B cell (primary cell): ENCODE measurements around the gene SP3. TPM values are rescaled to one million over a fixed set of nuclear protein-coding genes. Genes with fewer than 3 reads are reported as not detected.

ENCODE experiments used
- ATAC-seq: fragments of 200-7000 bp; cut with Tn5 transposase; one replicate; pipeline ENCODE4 v1.10.0; 2021; ENCODE audit warnings: low read depth, mild to moderate bottlenecking, moderate number of reproducible peaks, moderate library complexity
- CTCF ChIA-PET: fragments of 350-600 bp; sonication (Branson Sonifier 250); formaldehyde crosslinking; loops from one replicate; lab custom pipeline; 2021; ENCODE audit warnings: antibody characterized with exemption, inconsistent platforms; lab: Charles Lee
- POLR2A ChIA-PET: fragments of 350-600 bp; sonication (Branson Sonifier 250); formaldehyde crosslinking; loops from one replicate; lab custom pipeline; 2021; ENCODE audit warnings: antibody characterized with exemption; lab: Charles Lee
- DNase-seq: peaks from one replicate; pipeline ENCODE4 v3.0.0; 2013
- H2AFZ ChIP-seq: 2 replicates; pipeline ENCODE4 v1.6.1; 2012; ENCODE audit warnings: mild to moderate bottlenecking, low read depth, low read length; ENCODE audit not compliant: insufficient read depth, poor library complexity, severe bottlenecking
- H3K27ac ChIP-seq, 2 donors: 1 replicate in 1 of 2; 2 replicates in 1 of 2; pipeline ENCODE4 v1.5.1; 2012 to 2013; ENCODE audit warnings: low read length in 2 of 2, mild to moderate bottlenecking in 2 of 2, moderate library complexity in 1 of 2
- H3K27me3 ChIP-seq, 4 experiments: fragments of 200-600 bp in 1 of 4; sonication (generic) in 1 of 4; replicated peaks in 1 of 4; 1 replicate in 2 of 4; 2 replicates in 2 of 4; pipeline versions ENCODE4 v1.6.1 to v1.7.0; 2013 to 2016; ENCODE audit warnings: low read length in 3 of 4, mild to moderate bottlenecking in 2 of 4, mixed read lengths in 1 of 4, moderate library complexity in 1 of 4; ENCODE audit not compliant: insufficient read depth in 4 of 4, control insufficient read depth in 3 of 4; ENCODE audit errors: control extremely low read depth in 1 of 4
- H3K36me3 ChIP-seq, 2 experiments: replicated peaks in 1 of 2; 1 replicate in 1 of 2; 2 replicates in 1 of 2; pipeline versions ENCODE4 v1.6.1 to v1.7.1; 2013; ENCODE audit warnings: low read length in 1 of 2; ENCODE audit not compliant: insufficient read depth in 2 of 2, control insufficient read depth in 1 of 2; ENCODE audit errors: control extremely low read depth in 1 of 2, extremely low read depth in 1 of 2
- H3K4me1 ChIP-seq, 2 donors: fragments of 200-600 bp in 1 of 2; sonication (generic) in 1 of 2; 1 replicate in 1 of 2; 2 replicates in 1 of 2; pipeline versions ENCODE4 v1.5.1 to v1.6.1; 2013 to 2017; ENCODE audit warnings: low read length in 2 of 2; ENCODE audit not compliant: control insufficient read depth in 2 of 2, insufficient read depth in 2 of 2
- H3K4me2 ChIP-seq: replicated peaks from 2 replicates; pipeline ENCODE3; 2012; ENCODE audit warnings: mild to moderate bottlenecking, low read depth, low read length; ENCODE audit not compliant: poor library complexity, severe bottlenecking
- H3K4me3 ChIP-seq, 5 experiments: fragments of 200-600 bp in 1 of 5; sonication (generic) in 1 of 5; 1 replicate in 3 of 5; 2 replicates in 2 of 5; pipeline versions ENCODE4 v1.5.1 to v1.7.0; 2011 to 2016; ENCODE audit warnings: low read length in 4 of 5, mild to moderate bottlenecking in 4 of 5, low read depth in 2 of 5, control low read depth in 1 of 5, moderate library complexity in 1 of 5; ENCODE audit not compliant: insufficient read depth in 1 of 5; ENCODE audit errors: control extremely low read depth in 1 of 5, extremely low read depth in 1 of 5
- H3K79me2 ChIP-seq: fragments of 200-600 bp; sonication (generic); one replicate; pipeline ENCODE4 v1.6.0; 2016; ENCODE audit warnings: low read length; ENCODE audit not compliant: control insufficient read depth, insufficient read depth
- H3K9ac ChIP-seq: fragments of 200-600 bp; sonication (generic); 2 replicates; pipeline ENCODE4 v1.6.1; 2017; ENCODE audit warnings: mild to moderate bottlenecking, low read length, moderate library complexity
- H3K9me3 ChIP-seq, 3 donors: one replicate each; pipeline versions ENCODE4 v1.6.1 to v1.7.1; 2013; ENCODE audit warnings: low read length in 2 of 3; ENCODE audit not compliant: control insufficient read depth in 2 of 3, insufficient read depth in 1 of 3; ENCODE audit errors: control extremely low read depth in 1 of 3
- H4K20me1 ChIP-seq: 2 replicates; pipeline ENCODE4 v1.6.0; 2012; ENCODE audit warnings: mild to moderate bottlenecking, low read length; ENCODE audit not compliant: insufficient read depth, control insufficient read depth, poor library complexity, severe bottlenecking
- H3K27ac Mint-ChIP-seq: one replicate; pipeline ENCODE4 v1.8.0; 2021; ENCODE audit warnings: mixed read lengths
- H3K27me3 Mint-ChIP-seq: one replicate; pipeline ENCODE4 v1.8.0; 2021; ENCODE audit warnings: mixed read lengths
- H3K4me1 Mint-ChIP-seq: one replicate; pipeline ENCODE4 v1.8.0; 2021; ENCODE audit warnings: mixed read lengths
- H3K4me3 Mint-ChIP-seq: one replicate; pipeline ENCODE4 v1.8.0; 2021; ENCODE audit warnings: mixed read lengths
- H3K9me3 Mint-ChIP-seq: one replicate; pipeline ENCODE4 v1.8.0; 2022; ENCODE audit warnings: mixed read lengths; ENCODE audit not compliant: insufficient read depth
- CTCF ChIP-seq: fragments of 200-600 bp; IDR thresholded peaks from one replicate; pipeline ENCODE4 v1.8.0; 2022; ENCODE audit warnings: antibody characterized with exemption, mild to moderate bottlenecking
- EZH2 ChIP-seq: IDR thresholded peaks from 2 replicates; pipeline ENCODE4 v1.6.1; 2012; ENCODE audit warnings: borderline replicate concordance, low read depth, mild to moderate bottlenecking, moderate library complexity, low read length; ENCODE audit not compliant: insufficient read depth, poor library complexity, severe bottlenecking
- WGBS: methylation state at CpG from one replicate; pipeline ENCODE4 v1.1.5; 2013; ENCODE audit warnings: missing lambda C conversion rate; ENCODE audit not compliant: insufficient coverage; 5-methylcytosine and 5-hydroxymethylcytosine counted together
- intact Hi-C: fragments of 100-400 bp; cut with micrococcal nuclease; formaldehyde crosslinking; loops from one replicate; pipeline ENCODE4 v1.10.0; 2022
- polyA plus RNA-seq: library from polyadenylated mRNA; depleted of rRNA; stranded (reverse); fragments of >200 nt; gene quantifications from 2 replicates; pipeline ENCODE4 v1.2.3, GENCODE V29; 2012
- total RNA-seq, 2 donors: library from RNA; stranded (reverse); fragments of 120-200 nt in 1 of 2; gene quantifications; 1 replicate in 1 of 2; 2 replicates in 1 of 2; pipeline versions ENCODE4 v1.2.3 to v1.2.4, GENCODE V29; 2013 to 2022

Gene SP3
- total and polyA plus RNA-seq, 2 donors (not counting 1 experiment from before 2014, with no cell fraction given): 31.9 to 152 TPM

- ChIA-PET POLR2A (interaction anchor here (0.7 kb wide), 2 partner anchors 38 to 40 kb away, joined by 5 to 14 read pairs; no protein-coding TSS in a partner anchor), CTCF (no interaction called here)
- Mint-ChIP-seq H3K4me1 (peaks cover 62% of the 10 kb centered on the region), H3K9me3 (no peaks in the 10 kb centered on the region), H3K27me3 (no peaks in the 10 kb centered on the region), H3K27ac (peak overlapping the region; percentile 3), H3K4me3 (peak overlapping the region; percentile 53)
- no peak overlapping the region for H3K27ac ChIP-seq
- peaks cover 98% of the 10 kb centered on the region for H4K20me1 ChIP-seq
- H3K79me2 ChIP-seq: peaks cover 100% of the 10 kb centered on the region
- intact Hi-C loops: no loop called here
- WGBS: no CpG with 5 or more reads among the region's 2 CpGs
- H3K27me3 ChIP-seq: no peaks in the 10 kb centered on the region
- H2AFZ ChIP-seq: no peak overlapping the region
- H3K9ac ChIP-seq: no peak overlapping the region
- H3K36me3 ChIP-seq: peaks cover 0 to 19% of the 10 kb centered on the region in 2 experiments
- TF ChIP-seq EZH2 (no peak), CTCF (no peak)
- DNase-seq (no peak), ATAC-seq (no peak)
- no peak overlapping the region for H3K4me2 ChIP-seq
- H3K4me3 ChIP-seq: no peak overlapping the region
- H3K9me3 ChIP-seq: no peaks in the 10 kb centered on the region
- H3K4me1 ChIP-seq: peaks cover 43 to 74% of the 10 kb centered on the region in 2 donors
Observed at GRCh38 chr2:173938700-173939384, 26.3 kb downstream of the SP3 start.

GRCh38 chr2:173935305-173935704 lies 29.9 kb downstream of the SP3 start:
- intact Hi-C loops: no loop called here
- Histone ChIP-seq H3K27me3 (no peaks in the 10 kb centered on the region), H3K36me3 (peaks cover 0 to 28% of the 10 kb centered on the region in 2 experiments), H3K9me3 (no peaks in the 10 kb centered on the region), H3K4me3 (no peak overlapping the region), H3K27ac (peak overlapping the region in 1 of 2 donors; percentile 46), H4K20me1 (peaks cover 97% of the 10 kb centered on the region), H2AFZ (no peak overlapping the region), H3K9ac (no peak overlapping the region), H3K4me1 (peaks cover 10 to 41% of the 10 kb centered on the region in 2 donors), H3K4me2 (no peak overlapping the region), H3K79me2 (peaks cover 98% of the 10 kb centered on the region)
- Mint-ChIP-seq H3K9me3 (no peaks in the 10 kb centered on the region), H3K4me1 (peaks cover 39% of the 10 kb centered on the region), H3K4me3 (no peak overlapping the region), H3K27me3 (no peaks in the 10 kb centered on the region), H3K27ac (no peak overlapping the region)
- ChIA-PET CTCF (no interaction called here), POLR2A (no interaction called here)
- DNase-seq: no peak
- 100% methylated on average over 1 of the region's 1 CpG for WGBS
- no peak for ATAC-seq
- TF ChIP-seq EZH2 (no peak), CTCF (no peak)
